ENCODE results near the gene CDC27.
"Not testable (repeated sequence)": the region's sequence is repeated elsewhere in the genome, so short reads cannot be mapped to it uniquely, and the experiment has no call there.

Gene CDC27

DNA sequence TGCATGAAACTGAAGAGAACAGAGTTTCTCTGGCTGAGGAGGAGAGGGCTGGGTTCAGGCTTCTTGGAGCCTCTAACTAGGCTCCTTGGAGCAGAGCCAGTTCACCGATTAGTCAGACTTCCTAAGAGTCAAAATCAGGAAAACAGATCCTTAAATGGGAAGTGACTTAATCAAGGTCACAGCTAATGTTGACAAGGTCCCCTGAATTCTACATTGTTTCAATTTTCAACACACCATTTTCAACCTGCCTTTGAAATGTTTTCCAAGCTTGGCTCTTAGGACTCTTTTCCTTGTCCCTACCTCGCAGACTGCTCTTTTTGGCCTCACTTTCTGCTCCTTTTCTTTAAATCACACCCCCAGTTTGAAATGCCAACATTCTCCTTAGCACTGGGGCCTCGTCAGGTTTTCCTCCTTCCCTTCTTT is 36.4 kb upstream of the CDC27 start:
- Histone ChIP-seq H3K4me3 (ENCODE audit: low read length, poor library complexity, severe bottlenecking) (no peak overlapping the region), H3K4me1 (ENCODE audit: insufficient read depth, low read length, poor library complexity, severe bottlenecking) (peaks cover 39% of the 10 kb centered on the region), H3K9ac (ENCODE audit: low read depth, low read length, poor library complexity, severe bottlenecking) (no peak overlapping the region), H3K9me3 (ENCODE audit: insufficient read depth, low read depth, low read length) (no peaks in the 10 kb centered on the region; the same call in 1 of the 2 replicates), H3K9me2 (replicated peaks; ENCODE audit: low read depth, low read length) (no peaks in the 10 kb centered on the region), H4K20me1 (ENCODE audit: insufficient read depth, low read length, poor library complexity, severe bottlenecking) (no peaks in the 10 kb centered on the region), H3F3A (ENCODE audit: low read depth) (no peaks in the 10 kb centered on the region; the same call in 1 of the 2 replicates), H2AFZ (ENCODE audit: low read length) (no peak overlapping the region), H3K27me3 (ENCODE audit: insufficient read depth, low read length, poor library complexity, severe bottlenecking) (no peaks in the 10 kb centered on the region), H3K79me2 (ENCODE audit: insufficient read depth, low read length) (no peaks in the 10 kb centered on the region), H3K36me3 (ENCODE audit: insufficient read depth, low read length) (no peaks in the 10 kb centered on the region), H3K4me2 (ENCODE audit: low read depth, low read length, poor library complexity, severe bottlenecking) (no peak overlapping the region)
- no peak for TF ChIP-seq EZH2phosphoT487 (IDR thresholded peaks at IDR 0.05; ENCODE audit: borderline replicate concordance)
- TF ChIP-seq, protein P1, sequence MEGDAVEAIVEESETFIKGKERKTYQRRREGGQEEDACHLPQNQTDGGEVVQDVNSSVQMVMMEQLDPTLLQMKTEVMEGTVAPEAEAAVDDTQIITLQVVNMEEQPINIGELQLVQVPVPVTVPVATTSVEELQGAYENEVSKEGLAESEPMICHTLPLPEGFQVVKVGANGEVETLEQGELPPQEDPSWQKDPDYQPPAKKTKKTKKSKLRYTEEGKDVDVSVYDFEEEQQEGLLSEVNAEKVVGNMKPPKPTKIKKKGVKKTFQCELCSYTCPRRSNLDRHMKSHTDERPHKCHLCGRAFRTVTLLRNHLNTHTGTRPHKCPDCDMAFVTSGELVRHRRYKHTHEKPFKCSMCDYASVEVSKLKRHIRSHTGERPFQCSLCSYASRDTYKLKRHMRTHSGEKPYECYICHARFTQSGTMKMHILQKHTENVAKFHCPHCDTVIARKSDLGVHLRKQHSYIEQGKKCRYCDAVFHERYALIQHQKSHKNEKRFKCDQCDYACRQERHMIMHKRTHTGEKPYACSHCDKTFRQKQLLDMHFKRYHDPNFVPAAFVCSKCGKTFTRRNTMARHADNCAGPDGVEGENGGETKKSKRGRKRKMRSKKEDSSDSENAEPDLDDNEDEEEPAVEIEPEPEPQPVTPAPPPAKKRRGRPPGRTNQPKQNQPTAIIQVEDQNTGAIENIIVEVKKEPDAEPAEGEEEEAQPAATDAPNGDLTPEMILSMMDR (conservative IDR thresholded peaks at IDR 0.05; ENCODE audit: low read length) = no peak

DNA sequence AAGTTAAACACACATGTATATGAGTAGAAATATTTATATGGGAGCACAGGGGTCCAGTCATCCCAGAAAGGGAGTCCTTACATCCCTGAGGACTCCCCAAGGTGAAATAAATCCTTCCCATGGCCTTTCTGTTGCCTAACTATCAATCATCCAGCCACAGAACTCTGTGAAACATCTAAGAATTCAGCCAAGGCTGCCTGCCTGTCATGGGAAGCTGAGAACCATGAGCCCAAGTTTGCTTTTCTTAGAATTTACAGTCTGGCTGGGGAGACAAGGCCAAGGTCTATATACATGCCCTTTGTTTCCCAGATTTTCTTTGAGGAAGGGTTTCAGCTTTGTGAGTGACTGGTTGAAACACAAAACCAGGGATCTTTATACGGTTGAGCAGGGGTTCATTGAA is 35.9 kb upstream of the CDC27 start:
- Histone ChIP-seq H2AFZ (ENCODE audit: low read length) (no peak overlapping the region), H3K9ac (ENCODE audit: low read depth, low read length, poor library complexity, severe bottlenecking) (no peak overlapping the region), H3K9me2 (replicated peaks; ENCODE audit: low read depth, low read length) (no peaks in the 10 kb centered on the region), H3K4me1 (ENCODE audit: insufficient read depth, low read length, poor library complexity, severe bottlenecking) (peaks cover 39% of the 10 kb centered on the region), H4K20me1 (ENCODE audit: insufficient read depth, low read length, poor library complexity, severe bottlenecking) (no peaks in the 10 kb centered on the region), H3K9me3 (ENCODE audit: insufficient read depth, low read depth, low read length) (no peaks in the 10 kb centered on the region; the same call in 1 of the 2 replicates), H3K27me3 (ENCODE audit: insufficient read depth, low read length, poor library complexity, severe bottlenecking) (no peaks in the 10 kb centered on the region), H3K4me3 (ENCODE audit: low read length, poor library complexity, severe bottlenecking) (no peak overlapping the region), H3F3A (ENCODE audit: low read depth) (no peaks in the 10 kb centered on the region; the same call in 1 of the 2 replicates), H3K79me2 (ENCODE audit: insufficient read depth, low read length) (no peaks in the 10 kb centered on the region), H3K36me3 (ENCODE audit: insufficient read depth, low read length) (no peaks in the 10 kb centered on the region), H3K4me2 (ENCODE audit: low read depth, low read length, poor library complexity, severe bottlenecking) (no peak overlapping the region)
- TF ChIP-seq, protein P1 (conservative IDR thresholded peaks at IDR 0.05; ENCODE audit: low read length) = no peak
- TF ChIP-seq EZH2phosphoT487 (IDR thresholded peaks at IDR 0.05; ENCODE audit: borderline replicate concordance) = no peak

DNA sequence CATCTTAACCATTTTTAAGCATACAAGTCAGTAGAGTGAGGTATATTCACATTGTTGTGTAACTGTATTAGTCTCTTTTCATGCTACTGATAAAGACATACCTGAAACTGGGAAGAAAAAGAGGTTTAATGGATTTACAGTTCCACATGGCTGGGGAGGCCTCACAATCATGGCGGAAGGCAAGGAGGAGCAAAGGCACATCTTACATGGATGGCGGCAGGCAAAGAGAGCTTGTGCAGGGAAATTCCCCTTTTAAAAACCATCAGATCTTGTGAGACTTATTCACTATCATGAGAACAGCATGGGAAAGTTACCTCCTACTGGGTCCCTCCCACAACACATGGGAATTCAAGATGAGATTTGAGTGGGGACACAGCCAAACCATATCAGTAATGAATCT is 35.0 kb upstream of the CDC27 start:
- not testable (repeated sequence) for H3K36me3 ChIP-seq (ENCODE audit: insufficient read depth, low read length); H3K9ac ChIP-seq (ENCODE audit: low read depth, low read length, poor library complexity, severe bottlenecking); H3K4me3 ChIP-seq (ENCODE audit: low read length, poor library complexity, severe bottlenecking); H3K4me2 ChIP-seq (ENCODE audit: low read depth, low read length, poor library complexity, severe bottlenecking); H2AFZ ChIP-seq (ENCODE audit: low read length); H3K79me2 ChIP-seq (ENCODE audit: insufficient read depth, low read length); H3K9me3 ChIP-seq (ENCODE audit: insufficient read depth, low read depth, low read length); H3F3A ChIP-seq (ENCODE audit: low read depth); H3K9me2 ChIP-seq (replicated peaks; ENCODE audit: low read depth, low read length); H3K27me3 ChIP-seq (ENCODE audit: insufficient read depth, low read length, poor library complexity, severe bottlenecking); H4K20me1 ChIP-seq (ENCODE audit: insufficient read depth, low read length, poor library complexity, severe bottlenecking)
- peaks cover 43% of the 10 kb centered on the region for H3K4me1 ChIP-seq (ENCODE audit: insufficient read depth, low read length, poor library complexity, severe bottlenecking)

DNA sequence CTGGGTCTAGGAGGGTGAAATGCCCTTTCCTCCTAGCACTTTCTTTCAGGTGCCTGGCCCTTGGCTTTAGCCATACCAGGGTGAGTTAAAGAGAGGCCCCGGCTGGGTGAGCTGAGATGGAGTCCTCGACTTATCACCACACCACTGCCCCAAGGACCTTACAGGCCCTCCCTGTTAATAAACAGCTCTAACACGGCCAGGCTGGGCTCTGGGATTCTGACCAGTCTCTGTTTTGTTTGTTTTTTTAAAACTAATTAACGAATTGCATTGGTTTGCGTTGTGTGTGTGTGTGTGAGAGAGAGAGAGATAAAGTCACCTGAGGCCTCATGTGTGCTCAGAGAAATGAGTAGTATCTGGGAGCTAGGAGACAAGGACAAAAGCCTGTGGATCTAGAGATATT is 34.4 kb upstream of the CDC27 start:
- Histone ChIP-seq H3K4me3 (ENCODE audit: low read length, poor library complexity, severe bottlenecking) (no peak overlapping the region), H3K4me1 (ENCODE audit: insufficient read depth, low read length, poor library complexity, severe bottlenecking) (peaks cover 49% of the 10 kb centered on the region), H2AFZ (ENCODE audit: low read length) (no peak overlapping the region), H3F3A (ENCODE audit: low read depth) (no peaks in the 10 kb centered on the region; the same call in 1 of the 2 replicates), H3K27me3 (ENCODE audit: insufficient read depth, low read length, poor library complexity, severe bottlenecking) (no peaks in the 10 kb centered on the region), H3K4me2 (ENCODE audit: low read depth, low read length, poor library complexity, severe bottlenecking) (no peak overlapping the region), H3K36me3 (ENCODE audit: insufficient read depth, low read length) (no peaks in the 10 kb centered on the region), H4K20me1 (ENCODE audit: insufficient read depth, low read length, poor library complexity, severe bottlenecking) (no peaks in the 10 kb centered on the region), H3K9me2 (replicated peaks; ENCODE audit: low read depth, low read length) (no peaks in the 10 kb centered on the region), H3K9ac (ENCODE audit: low read depth, low read length, poor library complexity, severe bottlenecking) (no peak overlapping the region), H3K9me3 (ENCODE audit: insufficient read depth, low read depth, low read length) (no peaks in the 10 kb centered on the region; the same call in 1 of the 2 replicates), H3K79me2 (ENCODE audit: insufficient read depth, low read length) (no peaks in the 10 kb centered on the region)
- TF ChIP-seq, protein P1 (conservative IDR thresholded peaks at IDR 0.05; ENCODE audit: low read length) = no peak
- TF ChIP-seq EZH2phosphoT487 (IDR thresholded peaks at IDR 0.05; ENCODE audit: borderline replicate concordance) = no peak

Data from Loucy (cell line).